ENCODE measurements around the gene STK36.
A peak's percentile ranks its signal among the peaks of the same experiment; 100 is the strongest.

The STK36 gene

DNA sequence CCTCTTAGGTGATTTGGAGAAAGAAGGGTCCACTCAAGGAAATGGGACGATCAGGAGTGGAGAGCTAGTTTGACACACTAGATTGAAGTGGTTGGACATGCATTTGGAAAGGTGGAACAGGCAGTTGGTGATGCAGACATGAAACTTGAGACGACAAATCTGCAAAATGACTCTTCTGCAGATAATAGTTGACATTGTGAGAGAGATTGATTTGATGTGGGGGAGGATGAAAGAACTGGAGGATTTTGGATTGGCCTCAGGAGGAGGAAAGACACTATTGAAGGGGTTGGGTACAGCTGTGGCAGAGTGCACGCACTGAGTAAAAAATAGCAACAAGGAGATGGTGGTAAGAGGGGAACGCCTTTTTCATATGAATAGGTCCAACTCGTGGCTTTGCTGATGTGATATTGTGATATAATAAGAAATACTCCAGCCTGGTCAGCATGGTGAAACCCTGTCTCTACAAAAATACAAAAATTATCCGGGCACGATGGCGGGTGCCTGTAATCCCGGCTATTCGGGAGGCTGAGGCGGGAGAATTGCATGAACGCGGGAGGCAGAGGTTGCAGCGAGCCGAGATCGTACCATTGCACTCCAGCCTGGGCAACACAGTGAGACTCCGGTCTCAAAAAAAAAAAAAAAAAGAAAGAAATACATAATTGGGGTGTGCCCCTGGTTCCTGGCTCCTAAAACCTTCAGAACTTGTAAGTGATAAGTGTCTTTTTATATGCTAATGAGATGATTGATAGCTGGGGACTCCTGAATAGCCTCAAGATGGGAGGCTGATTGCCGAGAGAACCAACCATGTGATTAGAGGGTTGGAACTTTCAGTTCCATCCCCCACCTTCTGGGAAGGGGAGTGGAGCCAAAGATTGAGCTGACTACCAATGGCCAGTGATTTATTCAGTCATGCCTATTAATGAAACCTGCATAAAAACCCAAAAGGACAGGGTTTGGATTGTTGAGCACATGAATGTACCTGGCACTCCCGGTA, 48.5 kb downstream of the STK36 start:
- DNase-seq, result no peak

DNA sequence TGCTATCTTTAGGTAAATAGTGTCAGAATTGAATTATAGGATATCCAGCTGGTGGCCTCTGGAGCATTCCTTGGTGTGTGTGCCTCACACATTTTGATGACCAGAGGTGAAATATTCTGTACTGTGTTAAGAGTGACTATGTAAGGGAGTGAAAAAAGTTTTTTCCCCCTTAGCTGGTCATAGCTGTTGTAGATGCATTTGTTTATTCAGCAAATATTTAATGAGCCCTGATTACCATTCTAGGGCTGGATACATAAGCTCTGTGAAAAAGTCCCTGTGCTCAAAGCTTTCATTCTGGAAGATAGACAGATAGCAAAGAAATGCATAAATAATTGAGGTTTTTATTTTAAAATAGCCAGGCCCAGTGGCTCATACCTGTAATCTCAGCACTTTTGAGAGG, 49.6 kb downstream of the STK36 start:
- no peak for DNase-seq

- DNase-seq, result no peak
Measured at GRCh38 chr2:218721934-218722333, 50.0 kb downstream of the STK36 start.

- no peak for DNase-seq
Measured at GRCh38 chr2:218722419-218722818, 50.5 kb downstream of the STK36 start.

GRCh38 chr2:218722876-218723785, 51.2 kb downstream of the STK36 start:
- DNase-seq, result no peak

DNA sequence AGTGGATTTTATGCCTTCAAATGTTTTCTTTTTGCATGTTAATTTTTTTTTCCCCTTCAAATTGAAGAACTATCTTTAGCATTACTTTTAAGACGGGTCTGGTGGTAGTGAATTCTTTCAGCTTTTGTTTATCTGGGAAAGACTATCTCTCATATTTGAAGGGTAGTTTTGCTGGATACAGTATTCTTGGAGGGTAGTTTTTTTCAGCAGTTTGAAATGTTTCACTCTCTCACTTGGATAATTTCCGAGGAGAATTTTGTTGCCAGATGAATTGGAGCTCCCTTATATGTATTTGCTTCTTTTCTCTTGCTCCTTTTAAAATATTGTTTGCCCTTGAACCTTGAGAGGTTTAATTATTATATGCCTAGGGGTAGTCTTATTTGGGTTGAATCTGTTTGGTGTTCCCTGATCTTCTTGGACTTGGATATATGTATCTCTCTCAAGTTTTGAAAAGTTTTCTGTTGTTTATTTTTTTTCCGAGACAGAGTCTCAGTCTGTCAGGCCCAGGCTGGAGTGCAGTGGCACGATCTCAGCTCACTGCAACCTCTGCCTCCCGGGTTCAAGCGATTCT, 54.2 kb downstream of the STK36 start:
- DNase-seq, result no peak

- DNase-seq, result peak; percentile 50 to 76
Measured at GRCh38 chr2:218727502-218728165, 55.7 kb downstream of the STK36 start.

GRCh38 chr2:218729640-218730039, 57.8 kb downstream of the STK36 start:
- peak in 1 of 2 donors; percentile 37 for DNase-seq

DNA sequence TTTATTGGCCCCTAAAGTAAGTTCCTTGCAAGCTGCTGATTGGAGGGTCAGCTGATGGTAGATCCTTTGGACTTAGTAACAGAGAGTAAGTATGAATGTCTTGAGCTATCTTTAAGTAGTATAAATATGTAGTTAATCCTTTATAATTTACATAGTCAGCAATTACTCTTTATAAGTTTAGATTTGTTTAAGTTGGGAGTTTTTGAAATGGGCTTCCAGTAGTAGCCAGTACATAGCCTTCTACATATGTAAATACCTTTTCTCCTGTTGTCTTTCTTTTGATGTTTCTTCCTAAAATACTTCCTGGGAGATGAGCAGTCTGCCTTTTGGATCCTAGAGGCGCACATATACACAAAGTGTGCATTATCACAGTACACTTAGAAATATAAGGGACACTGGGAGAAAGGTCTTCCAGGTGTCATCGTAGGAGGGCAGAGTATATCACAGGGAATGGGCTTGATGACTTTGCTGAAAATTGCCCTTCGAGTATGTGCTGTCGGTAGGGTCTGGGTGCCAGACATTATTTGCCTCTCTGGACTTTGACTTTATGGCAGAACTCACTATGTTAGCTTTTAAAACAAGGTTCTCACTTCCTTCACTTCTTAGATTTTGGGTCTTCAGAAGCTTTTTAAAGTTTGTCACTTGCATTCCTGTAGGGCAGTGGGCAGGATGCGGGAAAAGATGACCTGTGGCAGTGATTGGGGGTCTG, 60.3 kb downstream of the STK36 start:
- DNase-seq, result no peak

- DNase-seq, result no peak
Measured at GRCh38 chr2:218732761-218733158, 60.9 kb downstream of the STK36 start.

- peak; percentile 94 to 99 for DNase-seq
Measured at GRCh38 chr2:218733171-218734021, 61.5 kb downstream of the STK36 start.

GRCh38 chr2:218734190-218734975, 62.5 kb downstream of the STK36 start:
- peak in 1 of 2 donors; percentile 34 for DNase-seq

DNA sequence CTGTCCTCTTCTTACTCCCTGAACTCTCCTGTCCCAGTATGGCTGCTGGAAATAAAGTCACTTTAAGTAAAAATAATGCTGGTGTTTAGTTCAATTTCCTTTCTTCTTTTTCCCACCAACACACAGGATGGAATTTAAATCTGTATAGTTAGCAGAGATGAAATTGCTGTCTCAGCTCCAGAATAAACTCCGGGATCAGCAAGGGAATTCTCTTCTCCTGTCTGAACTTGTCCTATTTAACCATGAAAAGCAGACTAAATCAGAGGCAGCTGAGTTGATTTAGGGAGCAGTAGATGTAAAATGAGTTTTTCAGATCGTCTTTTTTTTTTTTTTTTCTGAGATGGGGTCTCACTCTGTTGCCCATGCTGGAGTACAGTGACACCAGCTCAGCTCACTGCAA, 64.6 kb downstream of the STK36 start:
- no peak for DNase-seq

DNA sequence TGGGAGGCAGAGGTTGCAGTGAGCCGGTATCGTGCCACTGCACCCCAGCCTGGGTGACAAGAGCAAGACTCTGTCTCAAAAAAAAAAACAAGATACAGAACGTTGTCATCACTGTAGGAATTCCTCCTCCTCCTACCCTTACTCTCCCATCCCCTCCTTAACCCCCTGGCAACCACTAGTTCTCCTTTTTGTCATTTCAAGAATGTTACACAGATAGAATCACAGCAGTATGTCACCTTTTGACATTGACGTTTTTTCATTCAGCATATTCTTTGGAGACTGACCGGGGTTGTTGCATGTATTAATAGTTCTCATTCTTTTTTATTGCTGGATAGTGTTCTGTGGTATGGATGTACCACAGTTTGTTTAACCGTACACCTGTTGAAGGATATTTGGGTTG, 71.2 kb downstream of the STK36 start:
- peak; percentile 61 to 89 for DNase-seq

- DNase-seq, result peak; percentile 91 to 97
Measured at GRCh38 chr2:218744615-218745014, 72.7 kb downstream of the STK36 start.

GRCh38 chr2:218745160-218745558, 73.3 kb downstream of the STK36 start:
- DNase-seq, result peak; percentile 91 to 97

DNA sequence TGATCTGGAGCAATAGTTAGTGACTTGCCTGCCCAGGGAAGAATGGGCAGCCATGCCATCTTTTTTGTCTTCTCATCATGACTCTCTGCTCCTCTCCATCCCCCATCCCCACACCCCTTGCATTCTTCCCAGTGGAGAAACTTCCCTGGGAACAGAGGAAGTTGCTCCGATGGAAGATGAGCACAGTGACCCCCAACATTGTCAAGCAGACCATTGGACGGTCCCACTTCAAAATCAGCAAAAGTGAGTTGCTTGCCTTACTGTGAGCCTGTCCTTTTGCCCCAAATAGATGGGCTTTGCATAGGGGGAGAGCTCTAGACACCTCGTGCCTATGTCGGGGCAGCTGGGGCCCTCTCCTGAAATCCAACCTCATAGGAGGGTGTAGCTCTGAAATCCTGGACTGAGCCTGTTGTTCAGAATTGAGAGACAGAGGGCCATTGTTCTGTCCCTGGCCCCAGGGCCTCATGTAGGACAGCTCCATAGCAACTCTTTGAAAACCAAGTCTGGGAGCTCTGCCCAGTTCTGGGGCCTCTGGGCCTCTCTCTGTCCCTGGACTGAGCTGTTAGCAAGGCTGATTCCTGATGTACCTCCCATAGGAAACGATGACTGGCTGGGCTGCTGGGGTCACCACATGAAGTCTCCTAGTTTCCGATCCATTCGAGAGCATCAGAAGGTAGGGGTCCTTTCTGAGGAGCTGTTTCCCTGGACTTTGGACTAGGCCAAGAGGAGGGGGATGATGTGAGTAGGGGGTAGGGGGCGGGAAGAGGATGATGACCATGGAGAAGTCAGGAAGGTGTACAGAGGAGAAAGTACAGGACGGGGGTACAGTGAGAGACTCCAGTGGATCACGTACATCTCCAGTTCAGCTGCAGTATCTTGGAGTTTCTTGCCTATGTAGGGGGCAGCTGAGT, 73.9 kb downstream of the STK36 start:
- no peak for DNase-seq

DNA sequence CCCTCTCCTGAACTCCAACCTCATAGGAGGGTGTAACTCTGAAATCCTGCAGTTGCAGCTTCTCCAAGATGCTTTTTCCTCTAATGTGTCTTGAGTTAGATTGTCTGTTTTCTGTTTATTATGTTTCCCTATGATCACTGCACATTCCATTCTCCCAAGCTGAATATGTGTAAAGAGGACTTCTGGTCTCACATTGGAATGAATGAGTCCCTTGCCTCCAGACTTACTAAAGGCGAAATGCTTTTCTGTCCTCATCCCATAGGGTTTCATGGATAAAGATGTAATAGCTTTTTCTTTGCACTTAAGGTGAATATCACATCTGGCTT, 74.5 kb downstream of the STK36 start:
- DNase-seq, result no peak

DNA sequence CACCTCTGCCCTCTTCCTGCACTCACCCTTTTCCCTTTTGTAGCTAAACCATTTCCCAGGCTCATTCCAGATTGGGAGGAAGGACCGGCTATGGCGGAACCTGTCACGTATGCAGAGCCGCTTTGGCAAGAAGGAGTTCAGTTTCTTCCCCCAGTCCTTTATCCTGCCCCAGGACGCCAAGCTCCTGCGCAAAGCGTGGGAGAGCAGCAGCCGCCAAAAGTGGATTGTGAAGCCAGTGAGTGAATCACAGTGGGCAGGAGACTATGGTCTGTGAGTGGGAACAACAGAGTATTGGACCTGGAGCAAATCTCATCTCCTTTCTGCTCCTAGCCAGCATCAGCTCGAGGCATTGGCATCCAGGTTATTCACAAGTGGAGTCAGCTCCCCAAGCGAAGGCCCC, 75.1 kb downstream of the STK36 start:
- no peak for DNase-seq
